H9 (cell line): ENCODE measurements around the gene ATP5F1B. TPM values are rescaled to one million over a fixed set of nuclear protein-coding genes. Genes with fewer than 3 reads are reported as not detected.

Experiments
- DNase-seq: peaks from one replicate; pipeline ENCODE4 v3.0.0-alpha.2; 2017
- H2AFZ ChIP-seq: one replicate; pipeline ENCODE4 v1.6.1; 2013; ENCODE audit warnings: mild to moderate bottlenecking, low read length, control low read depth, moderate library complexity
- H2AK5ac ChIP-seq: 2 replicates; pipeline ENCODE4 v1.6.1; 2013; ENCODE audit warnings: low read length, control low read depth, mixed read lengths; ENCODE audit not compliant: insufficient read length
- H2BK120ac ChIP-seq: one replicate; pipeline ENCODE4 v1.6.1; 2013; ENCODE audit warnings: low read depth, mild to moderate bottlenecking, low read length, control low read depth, inconsistent platforms; ENCODE audit not compliant: poor library complexity, severe bottlenecking
- H2BK12ac ChIP-seq: 2 replicates; pipeline ENCODE4 v1.6.1; 2013; ENCODE audit warnings: low read length, control low read depth, mixed read lengths, low read depth; ENCODE audit not compliant: insufficient read length
- H2BK15ac ChIP-seq: 2 replicates; pipeline ENCODE4 v1.6.1; 2013; ENCODE audit warnings: low read depth, low read length, control low read depth
- H2BK20ac ChIP-seq: one replicate; pipeline ENCODE4 v1.6.1; 2013; ENCODE audit warnings: low read depth, mild to moderate bottlenecking, low read length, control low read depth, inconsistent platforms; ENCODE audit not compliant: poor library complexity, severe bottlenecking
- H2BK5ac ChIP-seq: 2 replicates; pipeline ENCODE4 v1.6.1; 2013; ENCODE audit warnings: low read length, control low read depth, mixed read lengths; ENCODE audit not compliant: insufficient read length
- H3K14ac ChIP-seq: 2 replicates; pipeline ENCODE4 v1.6.1; 2013; ENCODE audit warnings: low read length, control low read depth; ENCODE audit not compliant: insufficient read depth
- H3K18ac ChIP-seq: 2 replicates; pipeline ENCODE4 v1.6.1; 2013; ENCODE audit warnings: low read depth, mild to moderate bottlenecking, mixed read lengths, low read length, control low read depth; ENCODE audit not compliant: insufficient read length
- H3K23ac ChIP-seq: 2 replicates; pipeline ENCODE4 v1.6.1; 2013; ENCODE audit warnings: low read length, control low read depth, mixed read lengths, low read depth; ENCODE audit not compliant: insufficient read length
- H3K23me2 ChIP-seq: 2 replicates; pipeline ENCODE4 v1.6.1; 2013; ENCODE audit warnings: low read depth, mild to moderate bottlenecking, mixed read lengths, low read length, control low read depth; ENCODE audit not compliant: insufficient read length, poor library complexity, severe bottlenecking
- H3K27ac ChIP-seq: 2 replicates; pipeline ENCODE4 v1.5.1; 2013; ENCODE audit warnings: low read length, control low read depth, mixed read lengths, low read depth; ENCODE audit not compliant: insufficient read length
- H3K27me3 ChIP-seq: 2 replicates; pipeline ENCODE4 v1.6.1; 2013; ENCODE audit warnings: low read length, control low read depth, inconsistent platforms; ENCODE audit not compliant: insufficient read depth
- H3K4ac ChIP-seq: 2 replicates; pipeline ENCODE4 v1.6.1; 2013; ENCODE audit warnings: low read depth, mild to moderate bottlenecking, control low read depth, inconsistent platforms, low read length, moderate library complexity
- H3K4me1 ChIP-seq: 2 replicates; pipeline ENCODE4 v1.6.1; 2013; ENCODE audit warnings: low read length, control low read depth, inconsistent platforms; ENCODE audit not compliant: insufficient read depth
- H3K4me2 ChIP-seq: 2 replicates; pipeline ENCODE4 v1.6.1; 2013; ENCODE audit warnings: low read length, control low read depth, mixed read lengths; ENCODE audit not compliant: insufficient read length, insufficient read depth
- H3K56ac ChIP-seq: 2 replicates; pipeline ENCODE4 v1.6.1; 2013; ENCODE audit warnings: low read depth, mild to moderate bottlenecking, mixed read lengths, low read length, control low read depth; ENCODE audit not compliant: insufficient read length
- H3K79me1 ChIP-seq: 2 replicates; pipeline ENCODE4 v1.6.1; 2013; ENCODE audit warnings: low read depth, mild to moderate bottlenecking, moderate library complexity, low read length, control low read depth, inconsistent platforms; ENCODE audit not compliant: insufficient read depth, poor library complexity, severe bottlenecking
- H3K79me2 ChIP-seq: 2 replicates; pipeline ENCODE4 v1.6.1; 2013; ENCODE audit warnings: low read length, control low read depth, inconsistent platforms; ENCODE audit not compliant: insufficient read depth
- H3K9ac ChIP-seq: 2 replicates; pipeline ENCODE4 v1.6.1; 2013; ENCODE audit warnings: low read length, control low read depth, mixed read lengths; ENCODE audit not compliant: insufficient read length; ENCODE audit errors: extremely low read depth
- H3K9me3 ChIP-seq: one replicate; pipeline ENCODE4 v1.6.1; 2013; ENCODE audit warnings: low read depth, low read length, inconsistent platforms; ENCODE audit not compliant: control insufficient read depth
- H3T11ph ChIP-seq: one replicate; pipeline ENCODE4 v1.6.1; 2013; ENCODE audit warnings: mild to moderate bottlenecking, low read length, control low read depth, inconsistent platforms
- H4K20me1 ChIP-seq: one replicate; pipeline ENCODE4 v1.6.1; 2013; ENCODE audit not compliant: control insufficient read depth, insufficient read length, insufficient read depth
- H4K5ac ChIP-seq: 2 replicates; pipeline ENCODE4 v1.6.1; 2013; ENCODE audit warnings: low read depth, mild to moderate bottlenecking, mixed read lengths, low read length, control low read depth; ENCODE audit not compliant: insufficient read length
- H4K8ac ChIP-seq: replicated peaks from 2 replicates; pipeline ENCODE4 v1.6.1; 2013; ENCODE audit warnings: low read length, control low read depth, mixed read lengths, low read depth; ENCODE audit not compliant: insufficient read length
- H4K91ac ChIP-seq: 2 replicates; pipeline ENCODE4 v1.6.1; 2013; ENCODE audit warnings: low read depth, mild to moderate bottlenecking, moderate library complexity, mixed read lengths, low read length, control low read depth; ENCODE audit not compliant: insufficient read length
- H3K27ac Mint-ChIP-seq, 3 experiments: 2 replicates in 2 of 3; 3 replicates in 1 of 3; pipeline ENCODE4 v1.8.0; 2020 to 2021; ENCODE audit warnings: mixed read lengths in 3 of 3, mild to moderate bottlenecking in 1 of 3, moderate library complexity in 1 of 3
- H3K27me3 Mint-ChIP-seq: 2 replicates; pipeline ENCODE4 v1.8.0; 2021; ENCODE audit warnings: low read depth, mild to moderate bottlenecking, moderate library complexity, mixed read lengths
- H3K36me3 Mint-ChIP-seq, 3 experiments: 2 replicates in 2 of 3; 3 replicates in 1 of 3; pipeline ENCODE4 v1.8.0; 2020 to 2021; ENCODE audit warnings: low read depth in 3 of 3, mixed read lengths in 3 of 3; ENCODE audit not compliant: insufficient read depth in 1 of 3
- H3K4me1 Mint-ChIP-seq, 2 experiments: 2 replicates each; pipeline ENCODE4 v1.8.0; 2020; ENCODE audit warnings: mixed read lengths in 2 of 2
- H3K4me3 Mint-ChIP-seq, 2 experiments: 2 replicates in 1 of 2; 3 replicates in 1 of 2; pipeline ENCODE4 v1.8.0; 2020 to 2021; ENCODE audit warnings: mild to moderate bottlenecking in 2 of 2, mixed read lengths in 2 of 2, moderate library complexity in 1 of 2
- H3K9me3 Mint-ChIP-seq, 2 experiments: 2 replicates in 1 of 2; 3 replicates in 1 of 2; pipeline ENCODE4 v1.8.0; 2020; ENCODE audit warnings: mild to moderate bottlenecking in 2 of 2, mixed read lengths in 2 of 2, moderate library complexity in 1 of 2
- CTCF ChIP-seq: fragments of 200-600 bp; sonication (generic); conservative IDR thresholded peaks from 3 replicates; pipeline ENCODE4 v1.8.0; 2021; ENCODE audit warnings: antibody characterized with exemption, mild to moderate bottlenecking
- WGBS: extraction: QIAGEN DNeasy Blood & Tissue Kit; methylation state at CpG from one replicate; pipeline ENCODE4 v1.1.7; 2013; ENCODE audit warnings: missing lambda C conversion rate, low lambda C conversion rate, mixed read lengths; ENCODE audit not compliant: insufficient read length; ENCODE audit errors: extremely low coverage; 5-methylcytosine and 5-hydroxymethylcytosine counted together
- total RNA-seq: library from RNA; stranded (reverse); gene quantifications from 2 replicates; pipeline ENCODE4 v1.2.1, GENCODE V29; 2021

The ATP5F1B gene
- total RNA-seq, 1 experiment from 2014 or later = 927 TPM

GRCh38 chr12:56641219-56641618 lies 4.6 kb downstream of the ATP5F1B start:
- Histone ChIP-seq H3K18ac (no peak overlapping the region), H4K20me1 (no peaks in the 10 kb centered on the region)
- TF ChIP-seq CTCF = no peak

More at GRCh38 chr12:56641219-56641618, 4.6 kb downstream of the ATP5F1B start:
- Histone ChIP-seq H3K23me2 (peaks cover 4% of the 10 kb centered on the region), H2AFZ (no peak overlapping the region), H3K9ac (no peak overlapping the region), H3K9me3 (no peaks in the 10 kb centered on the region), H4K91ac (no peak overlapping the region), H2BK20ac (no peak overlapping the region), H3K4me1 (no peaks in the 10 kb centered on the region), H3K79me2 (peaks cover 17% of the 10 kb centered on the region; the same call in 1 of the 2 replicates), H2AK5ac (no peak overlapping the region), H2BK120ac (no peak overlapping the region), H4K8ac (no peak overlapping the region), H3K4ac (no peak overlapping the region), H3K56ac (no peak overlapping the region), H3K14ac (no peak overlapping the region), H2BK5ac (no peak overlapping the region), H3K27ac (no peak overlapping the region), H2BK15ac (no peak overlapping the region), H4K5ac (no peak overlapping the region), H3K23ac (no peak overlapping the region), H3K79me1 (no peaks in the 10 kb centered on the region), H3K4me2 (no peak overlapping the region), H3T11ph (no peak overlapping the region), H3K27me3 (no peaks in the 10 kb centered on the region), H2BK12ac (no peak overlapping the region)
- H3K36me3 Mint-ChIP-seq = peaks cover 69 to 82% (median 74%) of the 10 kb centered on the region in 3 experiments
- no peak overlapping the region for H3K4me3 Mint-ChIP-seq
- no peaks in the 10 kb centered on the region for H3K9me3 Mint-ChIP-seq
- H3K27ac Mint-ChIP-seq = no peak overlapping the region
- H3K4me1 Mint-ChIP-seq = peaks cover 32 to 38% of the 10 kb centered on the region in 2 experiments
- WGBS = no CpG with 5 or more reads among the region's 6 CpGs
- no peaks in the 10 kb centered on the region for H3K27me3 Mint-ChIP-seq
- DNase-seq = no peak
